Measurements from ENCODE around the gene SAMD13. TPM values are rescaled to one million over a fixed set of nuclear protein-coding genes. Genes with fewer than 3 reads are reported as not detected.
A peak's percentile ranks its signal among the peaks of the same experiment; 100 is the strongest.

The SAMD13 gene
- total RNA-seq, 6 donors from 2014 or later = 0.71 to 1.9 (median 0.90) TPM; not detected in 2

- no peaks in the 10 kb centered on the region for H3K9me3 ChIP-seq
- H3K36me3 ChIP-seq = no peaks in the 10 kb centered on the region
- DNase-seq (no peak), ATAC-seq (ENCODE audit: low FRiP score in 2 of 2) (peak in 1 of 2 donors; percentile 56)
- no peaks in the 10 kb centered on the region for H3K4me1 ChIP-seq
- no peaks in the 10 kb centered on the region for H3K27me3 ChIP-seq
- TF ChIP-seq EP300 (IDR thresholded peaks at IDR 0.05) = no peak
- no peak for TF ChIP-seq POLR2A (IDR thresholded peaks at IDR 0.05)
- no peak for TF ChIP-seq CTCF (IDR thresholded peaks at IDR 0.05)
- no peak for TF ChIP-seq POLR2AphosphoS5 (IDR thresholded peaks at IDR 0.05)
- no peak overlapping the region for H3K4me3 ChIP-seq
- H3K27ac ChIP-seq = no peak overlapping the region
- WGBS, 2 donors = 74 to 84% methylated on average over 1 of the region's 1 CpG
Measured at GRCh38 chr1:84344286-84344685, 42.8 kb downstream of the SAMD13 start.

GRCh38 chr1:84345220-84345619, 43.7 kb downstream of the SAMD13 start:
- H3K27me3 ChIP-seq = no peaks in the 10 kb centered on the region
- H3K27ac ChIP-seq = no peak overlapping the region
- TF ChIP-seq CTCF (IDR thresholded peaks at IDR 0.05) (no peak), EP300 (IDR thresholded peaks at IDR 0.05) (no peak), POLR2A (IDR thresholded peaks at IDR 0.05) (no peak), POLR2AphosphoS5 (IDR thresholded peaks at IDR 0.05) (no peak)
- 82 to 96% methylated on average over 2 of the region's 2 CpGs for WGBS, 2 donors
- no peaks in the 10 kb centered on the region for H3K36me3 ChIP-seq
- DNase-seq (no peak), ATAC-seq (ENCODE audit: low FRiP score in 2 of 2) (peak in 1 of 2 donors; percentile 40)
- no peaks in the 10 kb centered on the region for H3K4me1 ChIP-seq
- H3K9me3 ChIP-seq = no peaks in the 10 kb centered on the region
- no peak overlapping the region for H3K4me3 ChIP-seq

DNA sequence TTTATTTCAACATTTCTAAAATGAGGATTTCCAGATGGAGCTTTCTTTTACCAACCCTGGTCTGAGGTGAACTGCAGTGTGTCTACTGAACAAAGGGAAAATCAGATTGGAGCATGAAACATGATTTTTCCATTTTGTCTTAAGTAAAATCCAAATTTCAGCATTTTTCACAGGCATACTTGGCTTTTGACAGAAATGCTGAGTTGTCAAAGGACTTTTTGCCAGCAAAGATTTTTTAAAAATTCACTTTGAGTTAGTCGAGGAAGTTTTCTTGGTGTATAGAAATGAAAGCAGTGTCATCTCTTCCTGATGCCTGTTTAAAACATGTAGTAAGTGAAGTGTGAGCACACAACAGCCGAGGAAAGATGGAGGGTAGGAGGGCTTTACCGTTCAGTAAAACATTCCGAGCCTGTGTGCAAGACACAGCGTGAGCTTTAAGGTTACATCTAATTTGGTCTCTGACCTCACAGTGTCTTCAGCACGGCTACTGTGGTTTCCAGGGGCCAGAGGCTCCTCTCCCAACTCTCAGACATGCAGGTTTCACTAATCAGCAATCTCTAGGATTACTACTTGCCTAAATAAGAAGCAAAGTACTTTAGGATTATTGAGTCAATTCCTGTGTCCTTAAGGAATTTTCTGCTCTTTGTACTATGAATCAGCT, 45.9 kb downstream of the SAMD13 start:
- ATAC-seq (ENCODE audit: low FRiP score in 2 of 2) (peak in 1 of 2 donors; percentile 43), DNase-seq (no peak)
- no peak overlapping the region for H3K27ac ChIP-seq
- H3K27me3 ChIP-seq = no peaks in the 10 kb centered on the region
- WGBS, 2 donors = 72 to 82% methylated on average over 6 of the region's 6 CpGs
- no peaks in the 10 kb centered on the region for H3K36me3 ChIP-seq
- H3K4me1 ChIP-seq = no peaks in the 10 kb centered on the region
- TF ChIP-seq POLR2AphosphoS5 (IDR thresholded peaks at IDR 0.05) (no peak), CTCF (IDR thresholded peaks at IDR 0.05) (no peak), POLR2A (IDR thresholded peaks at IDR 0.05) (no peak), EP300 (IDR thresholded peaks at IDR 0.05) (no peak)
- no peak overlapping the region for H3K4me3 ChIP-seq
- no peaks in the 10 kb centered on the region for H3K9me3 ChIP-seq

- H3K9me3 ChIP-seq = no peaks in the 10 kb centered on the region
- 87 to 93% methylated on average over 11 of the region's 11 CpGs for WGBS, 2 donors
- no peaks in the 10 kb centered on the region for H3K36me3 ChIP-seq
- H3K27ac ChIP-seq = no peak overlapping the region
- TF ChIP-seq POLR2AphosphoS5 (IDR thresholded peaks at IDR 0.05) (no peak), CTCF (IDR thresholded peaks at IDR 0.05) (no peak), EP300 (IDR thresholded peaks at IDR 0.05) (no peak), POLR2A (IDR thresholded peaks at IDR 0.05) (no peak)
- no peak overlapping the region for H3K4me3 ChIP-seq
- ATAC-seq (ENCODE audit: low FRiP score in 2 of 2) (peak in 1 of 2 donors; percentile 73), DNase-seq (no peak)
- H3K27me3 ChIP-seq = no peaks in the 10 kb centered on the region
- no peaks in the 10 kb centered on the region for H3K4me1 ChIP-seq
Measured at GRCh38 chr1:84347932-84348555, 46.5 kb downstream of the SAMD13 start.

Measured in upper lobe of left lung (tissue), 6 donors.